CD4-positive, alpha-beta T cell (primary cell): Measurements from ENCODE around the gene SLC12A5. TPM values are rescaled to one million over a fixed set of nuclear protein-coding genes. Genes with fewer than 3 reads are reported as not detected.

Experiments used
- ATAC-seq: fragments of 200-7000 bp; cut with Tn5 transposase; one replicate; pipeline ENCODE4 v1.10.0; 2022; ENCODE audit warnings: mild to moderate bottlenecking; ENCODE audit not compliant: poor library complexity
- CTCF ChIA-PET: fragments of 350-600 bp; sonication (Branson Sonifier 250); formaldehyde crosslinking; loops from one replicate; lab custom pipeline; 2021; ENCODE audit warnings: antibody characterized with exemption, inconsistent platforms; lab: Charles Lee
- POLR2A ChIA-PET: fragments of 350-600 bp; sonication (Branson Sonifier 250); formaldehyde crosslinking; loops from one replicate; lab custom pipeline; 2021; ENCODE audit warnings: antibody characterized with exemption, inconsistent platforms; lab: Charles Lee
- DNase-seq, 14 experiments: peaks; one replicate each; pipeline ENCODE4 v3.0.0-alpha.2; 2013 to 2020; ENCODE audit warnings: mixed read lengths in 2 of 14
- H3K27ac ChIP-seq, 2 donors: one replicate each; pipeline versions ENCODE4 v1.5.1 to v1.7.0; 2013; ENCODE audit warnings: low read length in 2 of 2, low read depth in 1 of 2, mild to moderate bottlenecking in 1 of 2
- H3K27me3 ChIP-seq, 2 experiments: 1 replicate in 1 of 2; 2 replicates in 1 of 2; pipeline versions ENCODE4 v1.6.1 to v1.7.0; 2013; ENCODE audit warnings: low read length in 2 of 2, control low read depth in 1 of 2, mild to moderate bottlenecking in 1 of 2, moderate library complexity in 1 of 2; ENCODE audit not compliant: insufficient read depth in 2 of 2, control insufficient read depth in 1 of 2
- H3K36me3 ChIP-seq: one replicate; pipeline ENCODE4 v1.6.1; 2013; ENCODE audit warnings: low read length, control low read depth; ENCODE audit not compliant: insufficient read depth
- H3K4me1 ChIP-seq: one replicate; pipeline ENCODE4 v1.6.1; 2013; ENCODE audit warnings: low read length, control low read depth; ENCODE audit not compliant: insufficient read depth
- H3K4me3 ChIP-seq: one replicate; pipeline ENCODE4 v1.5.1; 2013; ENCODE audit warnings: mild to moderate bottlenecking, low read length, moderate library complexity
- H3K9me3 ChIP-seq, 2 experiments: 1 replicate in 1 of 2; 2 replicates in 1 of 2; pipeline versions ENCODE4 v1.6.1 to v1.7.0; 2013; ENCODE audit warnings: low read length in 2 of 2, mild to moderate bottlenecking in 2 of 2, control low read depth in 1 of 2, moderate library complexity in 1 of 2; ENCODE audit not compliant: control insufficient read depth in 1 of 2, insufficient read depth in 1 of 2
- H3K27ac Mint-ChIP-seq: one replicate; pipeline ENCODE4 v1.8.0; 2020; ENCODE audit warnings: mixed read lengths
- H3K27me3 Mint-ChIP-seq: one replicate; pipeline ENCODE4 v1.8.0; 2021; ENCODE audit warnings: mixed read lengths
- H3K36me3 Mint-ChIP-seq: one replicate; pipeline ENCODE4 v1.8.0; 2021; ENCODE audit warnings: low read depth, mixed read lengths
- H3K4me1 Mint-ChIP-seq: one replicate; pipeline ENCODE4 v1.8.0; 2021; ENCODE audit warnings: low read depth, mixed read lengths
- H3K4me3 Mint-ChIP-seq: one replicate; pipeline ENCODE4 v1.8.0; 2020; ENCODE audit warnings: mild to moderate bottlenecking, mixed read lengths
- H3K9me3 Mint-ChIP-seq: one replicate; pipeline ENCODE4 v1.8.0; 2020; ENCODE audit warnings: mixed read lengths
- intact Hi-C, 2 experiments: fragments of 100-400 bp; cut with DNase I in 1 of 2; cut with micrococcal nuclease in 1 of 2; formaldehyde crosslinking; loops; one replicate each; pipeline versions ENCODE4 v1.15.1 to v1.9.0; 2023 to 2025; cut with DNase I, micrococcal nuclease
- total RNA-seq, 174 experiments: library from RNA in 2 of 174; stranded (reverse) in 2 of 174; gene quantifications; one replicate each; pipeline ENCODE4 v1.2.3 and lab custom pipeline; 2021 to 2026
- TF ChIP-seq, protein P1 (sequence below): fragments of 200-600 bp; IDR thresholded peaks from one replicate; pipeline ENCODE4 v1.8.0; 2022; ENCODE audit warnings: antibody characterized with exemption, mild to moderate bottlenecking

Gene SLC12A5
- total RNA-seq, 2 experiments from 2014 or later = 1.3 to 2.4 TPM

- POLR2A ChIA-PET = no interaction called here
- H3K4me1 ChIP-seq = peaks cover 42% of the 10 kb centered on the region
- H3K27ac Mint-ChIP-seq = no peak overlapping the region
These were observed 34.1 kb downstream of the SLC12A5 start for GRCh38 chr20:46063151-46063550.

GRCh38 chr20:46063652-46064054 lies 34.6 kb downstream of the SLC12A5 start:
- peaks cover 75% of the 10 kb centered on the region for H3K36me3 ChIP-seq
- H3K9me3 ChIP-seq = peaks cover 0 to 6% of the 10 kb centered on the region in 2 experiments
- H3K4me3 ChIP-seq = no peak overlapping the region
- ATAC-seq (no peak), DNase-seq (no peak)
- Mint-ChIP-seq H3K27me3 (peaks cover 13% of the 10 kb centered on the region), H3K27ac (no peak overlapping the region), H3K4me3 (no peak overlapping the region), H3K36me3 (peaks cover 77% of the 10 kb centered on the region), H3K9me3 (no peaks in the 10 kb centered on the region), H3K4me1 (peaks cover 48% of the 10 kb centered on the region)
- CTCF ChIA-PET = no interaction called here
- no peak overlapping the region for H3K27ac ChIP-seq
- POLR2A ChIA-PET = no interaction called here
- peaks cover 6 to 8% of the 10 kb centered on the region in 2 experiments for H3K27me3 ChIP-seq
- H3K4me1 ChIP-seq = peaks cover 37% of the 10 kb centered on the region
- TF ChIP-seq, protein P1, sequence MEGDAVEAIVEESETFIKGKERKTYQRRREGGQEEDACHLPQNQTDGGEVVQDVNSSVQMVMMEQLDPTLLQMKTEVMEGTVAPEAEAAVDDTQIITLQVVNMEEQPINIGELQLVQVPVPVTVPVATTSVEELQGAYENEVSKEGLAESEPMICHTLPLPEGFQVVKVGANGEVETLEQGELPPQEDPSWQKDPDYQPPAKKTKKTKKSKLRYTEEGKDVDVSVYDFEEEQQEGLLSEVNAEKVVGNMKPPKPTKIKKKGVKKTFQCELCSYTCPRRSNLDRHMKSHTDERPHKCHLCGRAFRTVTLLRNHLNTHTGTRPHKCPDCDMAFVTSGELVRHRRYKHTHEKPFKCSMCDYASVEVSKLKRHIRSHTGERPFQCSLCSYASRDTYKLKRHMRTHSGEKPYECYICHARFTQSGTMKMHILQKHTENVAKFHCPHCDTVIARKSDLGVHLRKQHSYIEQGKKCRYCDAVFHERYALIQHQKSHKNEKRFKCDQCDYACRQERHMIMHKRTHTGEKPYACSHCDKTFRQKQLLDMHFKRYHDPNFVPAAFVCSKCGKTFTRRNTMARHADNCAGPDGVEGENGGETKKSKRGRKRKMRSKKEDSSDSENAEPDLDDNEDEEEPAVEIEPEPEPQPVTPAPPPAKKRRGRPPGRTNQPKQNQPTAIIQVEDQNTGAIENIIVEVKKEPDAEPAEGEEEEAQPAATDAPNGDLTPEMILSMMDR = no peak
- intact Hi-C loops = no loop called here

More at GRCh38 chr20:46063151-46063550, 34.1 kb downstream of the SLC12A5 start:
- H3K9me3 Mint-ChIP-seq = no peaks in the 10 kb centered on the region
- H3K4me1 Mint-ChIP-seq = peaks cover 48% of the 10 kb centered on the region
- H3K27me3 Mint-ChIP-seq = peaks cover 17% of the 10 kb centered on the region
- peaks cover 11% of the 10 kb centered on the region in 2 experiments for H3K27me3 ChIP-seq
- intact Hi-C loops = no loop called here
- peaks cover 77% of the 10 kb centered on the region for H3K36me3 Mint-ChIP-seq
- DNase-seq (no peak), ATAC-seq (no peak)
- H3K4me3 Mint-ChIP-seq = no peak overlapping the region
- CTCF ChIA-PET = no interaction called here
- H3K4me3 ChIP-seq = no peak overlapping the region
- TF ChIP-seq, protein P1 = no peak
- peaks cover 70% of the 10 kb centered on the region for H3K36me3 ChIP-seq
- H3K9me3 ChIP-seq = peaks cover 0 to 11% of the 10 kb centered on the region in 2 experiments
- H3K27ac ChIP-seq = no peak overlapping the region

GRCh38 chr20:46065006-46065405 lies 36.0 kb downstream of the SLC12A5 start:
- Mint-ChIP-seq H3K27me3 (no peaks in the 10 kb centered on the region), H3K4me1 (peaks cover 34% of the 10 kb centered on the region), H3K9me3 (no peaks in the 10 kb centered on the region), H3K36me3 (peaks cover 71% of the 10 kb centered on the region), H3K4me3 (no peak overlapping the region), H3K27ac (no peak overlapping the region)
- no peak overlapping the region for H3K27ac ChIP-seq
- H3K27me3 ChIP-seq = no peaks in the 10 kb centered on the region
- TF ChIP-seq, protein P1 = no peak
- H3K4me3 ChIP-seq = no peak overlapping the region
- ChIA-PET CTCF (interaction anchor here (1.8 kb wide), 1 partner anchor 78 kb away, joined by 5 read pairs; no protein-coding TSS in a partner anchor), POLR2A (interaction anchor here (1.0 kb wide), 1 partner anchor 107 kb away, joined by 3 read pairs; no protein-coding TSS in a partner anchor)
- ATAC-seq (no peak), DNase-seq (no peak)
- no peaks in the 10 kb centered on the region for H3K9me3 ChIP-seq
- intact Hi-C loops = no loop called here
- H3K36me3 ChIP-seq = peaks cover 88% of the 10 kb centered on the region
- peaks cover 28% of the 10 kb centered on the region for H3K4me1 ChIP-seq
